GM21576 (cell line): Measurements from ENCODE around the gene CDKL1.
"Not testable (repeated sequence)": the region's sequence is repeated elsewhere in the genome, so short reads cannot be mapped to it uniquely, and the experiment has no call there.

ENCODE experiments used
- ATAC-seq: cut with Tn5 transposase; IDR thresholded peaks from one replicate; pipeline ENCODE4 v1.9.1; 2021; ENCODE audit warnings: mild to moderate bottlenecking, moderate library complexity; ENCODE audit not compliant: unreplicated experiment

Gene CDKL1

GRCh38 chr14:50335989-50336824 is 60.5 kb downstream of the CDKL1 start:
- no peak for ATAC-seq

- ATAC-seq, result no peak
Observed at GRCh38 chr14:50335389-50335788, 61.3 kb downstream of the CDKL1 start.

GRCh38 chr14:50334211-50334610 is 62.5 kb downstream of the CDKL1 start:
- no peak for ATAC-seq

- no peak for ATAC-seq
Observed at GRCh38 chr14:50333014-50333509, 63.6 kb downstream of the CDKL1 start.

- no peak for ATAC-seq
Observed at GRCh38 chr14:50331596-50331995, 65.1 kb downstream of the CDKL1 start.

- peak; percentile 87 for ATAC-seq
Observed at GRCh38 chr14:50321009-50321660, 75.5 kb downstream of the CDKL1 start.

GRCh38 chr14:50320283-50320682 is 76.4 kb downstream of the CDKL1 start:
- ATAC-seq, result no peak

GRCh38 chr14:50319721-50320120 is 77.0 kb downstream of the CDKL1 start:
- no peak for ATAC-seq

- ATAC-seq, result no peak
Observed at GRCh38 chr14:50319293-50319692, 77.4 kb downstream of the CDKL1 start.

- no peak for ATAC-seq
Observed at GRCh38 chr14:50318031-50318626, 78.6 kb downstream of the CDKL1 start.

GRCh38 chr14:50314098-50314497 is 82.6 kb downstream of the CDKL1 start:
- ATAC-seq, result not testable (repeated sequence)

GRCh38 chr14:50312734-50313054 is 84.0 kb downstream of the CDKL1 start:
- peak; percentile 23 for ATAC-seq

GRCh38 chr14:50311972-50312733 is 84.5 kb downstream of the CDKL1 start, which contains the start of the genes DMAC2L and L2HGDH:
Gene DMAC2L, plus strand, starts transcription at chr14:50312324. Its CDS starts 9,164 bp downstream, at chr14:50321488.
Gene L2HGDH, minus strand, starts transcription at chr14:50312229. Its CDS starts 79 bp downstream, at chr14:50312150.
- peak; percentile 92 for ATAC-seq

- ATAC-seq, result no peak
Observed at GRCh38 chr14:50311337-50311971, 85.2 kb downstream of the CDKL1 start.

- no peak for ATAC-seq
Observed at GRCh38 chr14:50310445-50310844, 86.2 kb downstream of the CDKL1 start.

- ATAC-seq, result no peak
Observed at GRCh38 chr14:50308363-50308915, 88.2 kb downstream of the CDKL1 start.

- ATAC-seq, result no peak
Observed at GRCh38 chr14:50303744-50304471, 92.8 kb downstream of the CDKL1 start.

GRCh38 chr14:50301914-50302313 is 94.8 kb downstream of the CDKL1 start:
- no peak for ATAC-seq

- no peak for ATAC-seq
Observed at GRCh38 chr14:50299585-50299984, 97.1 kb downstream of the CDKL1 start.
